GM10266 (cell line): Measurements from ENCODE around the gene TOMM70.

Experiments used
- DNase-seq: peaks from one replicate; pipeline ENCODE4 v3.0.0; 2012; ENCODE audit errors: extremely low spot score
- CTCF ChIP-seq: IDR thresholded peaks from 2 replicates; pipeline ENCODE4 v1.5.1; 2012; ENCODE audit warnings: mild to moderate bottlenecking, low read depth; ENCODE audit not compliant: control insufficient read depth, insufficient read depth; ENCODE audit errors: missing control alignments

Gene TOMM70

GRCh38 chr3:100386437-100387074, 14.3 kb downstream of the TOMM70 start:
- no peak for TF ChIP-seq CTCF
- no peak for DNase-seq

- no peak for DNase-seq
- TF ChIP-seq CTCF, result no peak
Observed at GRCh38 chr3:100384733-100385525, 16.0 kb downstream of the TOMM70 start.

- no peak for DNase-seq
- TF ChIP-seq CTCF, result no peak
Observed at GRCh38 chr3:100376301-100376700, 24.6 kb downstream of the TOMM70 start.

- TF ChIP-seq CTCF, result no peak
- no peak for DNase-seq
Observed at GRCh38 chr3:100374521-100374920, 26.4 kb downstream of the TOMM70 start.

- no peak for DNase-seq
- TF ChIP-seq CTCF, result no peak
Observed at GRCh38 chr3:100370756-100371155, 30.1 kb downstream of the TOMM70 start.

- no peak for TF ChIP-seq CTCF
- DNase-seq, result no peak
Observed at GRCh38 chr3:100368441-100368840, 32.4 kb downstream of the TOMM70 start.

GRCh38 chr3:100366424-100366823, 34.5 kb downstream of the TOMM70 start:
- TF ChIP-seq CTCF, result no peak
- DNase-seq, result no peak
